Measurements from ENCODE around the gene CTRB1. TPM values are rescaled to one million over a fixed set of nuclear protein-coding genes. Genes with fewer than 3 reads are reported as not detected.

CTRB1 gene
- total RNA-seq, 1 donor from 2014 or later, result not detected

GRCh38 chr16:75244844-75245758 lies 26.3 kb downstream of the CTRB1 start:
- H3K36me3 ChIP-seq, result peaks cover 12 to 30% of the 10 kb centered on the region in 2 donors
- H3K9me3 ChIP-seq, result no peaks in the 10 kb centered on the region
- peak; percentile 88 to 98 for DNase-seq (ENCODE audit: low spot score in 2 of 2)
- peak overlapping the region; percentile 94 to 100 for H3K27ac ChIP-seq
- TF ChIP-seq CTCF (IDR thresholded peaks at IDR 0.05), result no peak
- H3K27me3 ChIP-seq, result no peaks in the 10 kb centered on the region
- H3K4me1 ChIP-seq, result peaks cover 51 to 95% of the 10 kb centered on the region in 2 donors
- peak overlapping the region; percentile 5 to 40 for H3K4me3 ChIP-seq
- intact Hi-C loops (cut with DNase I), result loop anchor here (2.0 kb wide), 1 partner anchor 60 kb away; no protein-coding TSS in a partner anchor

GRCh38 chr16:75246504-75247205 lies 27.9 kb downstream of the CTRB1 start:
- Histone ChIP-seq H3K4me3 (peak overlapping the region in 1 of 2 donors; percentile 69), H3K36me3 (peaks cover 9 to 15% of the 10 kb centered on the region in 2 donors), H3K27me3 (no peaks in the 10 kb centered on the region), H3K9me3 (no peaks in the 10 kb centered on the region), H3K27ac (peak overlapping the region; percentile 94 to 100), H3K4me1 (peaks cover 51 to 79% of the 10 kb centered on the region in 2 donors)
- intact Hi-C loops (cut with DNase I), result no loop called here
- no peak for DNase-seq (ENCODE audit: low spot score in 2 of 2)
- TF ChIP-seq CTCF (IDR thresholded peaks at IDR 0.05), result no peak

GRCh38 chr16:75247249-75247648 lies 28.5 kb downstream of the CTRB1 start:
- Histone ChIP-seq H3K27me3 (no peaks in the 10 kb centered on the region), H3K4me1 (peaks cover 57 to 78% of the 10 kb centered on the region in 2 donors), H3K4me3 (peak overlapping the region; percentile 41 to 69), H3K27ac (peak overlapping the region; percentile 94 to 100), H3K36me3 (peaks cover 4 to 9% of the 10 kb centered on the region in 2 donors), H3K9me3 (no peaks in the 10 kb centered on the region)
- intact Hi-C loops (cut with DNase I), result no loop called here
- DNase-seq (ENCODE audit: low spot score in 2 of 2), result no peak
- TF ChIP-seq CTCF (IDR thresholded peaks at IDR 0.05), result no peak

- Histone ChIP-seq H3K9me3 (no peaks in the 10 kb centered on the region), H3K4me1 (peaks cover 63 to 78% of the 10 kb centered on the region in 2 donors), H3K27ac (peak overlapping the region; percentile 94 to 100), H3K36me3 (peaks cover 0 to under 1% of the 10 kb centered on the region in 2 donors), H3K4me3 (peak overlapping the region; percentile 41 to 69), H3K27me3 (no peaks in the 10 kb centered on the region)
- TF ChIP-seq CTCF (IDR thresholded peaks at IDR 0.05), result no peak
- DNase-seq (ENCODE audit: low spot score in 2 of 2), result no peak
- intact Hi-C loops (cut with DNase I), result no loop called here
Measured at GRCh38 chr16:75248142-75248535, 29.4 kb downstream of the CTRB1 start.

GRCh38 chr16:75248536-75249380 lies 30.0 kb downstream of the CTRB1 start:
- H3K36me3 ChIP-seq, result no peaks in the 10 kb centered on the region
- TF ChIP-seq CTCF (IDR thresholded peaks at IDR 0.05), result no peak
- intact Hi-C loops (cut with DNase I), result no loop called here
- DNase-seq (ENCODE audit: low spot score in 2 of 2), result no peak
- H3K4me3 ChIP-seq, result peak overlapping the region; percentile 41 to 69
- no peaks in the 10 kb centered on the region for H3K27me3 ChIP-seq
- H3K9me3 ChIP-seq, result no peaks in the 10 kb centered on the region
- peak overlapping the region; percentile 94 to 100 for H3K27ac ChIP-seq
- H3K4me1 ChIP-seq, result peaks cover 62 to 78% of the 10 kb centered on the region in 2 donors

Data from ascending aorta (tissue), 2 donors.